Epithelial cell of proximal tubule (primary cell): ENCODE data around the gene RGS6. TPM values are rescaled to one million over a fixed set of nuclear protein-coding genes. Genes with fewer than 3 reads are reported as not detected.

Experiments
- DNase-seq: peaks from one replicate; pipeline ENCODE4 v3.0.0-alpha.2; 2011; ENCODE audit warnings: low read depth
- H3K4me3 ChIP-seq: 2 replicates; pipeline ENCODE4 v1.5.1; 2011; ENCODE audit warnings: low read depth, mild to moderate bottlenecking, low read length
- CTCF ChIP-seq: conservative IDR thresholded peaks from 2 replicates; pipeline ENCODE4 v1.5.1; 2012; ENCODE audit warnings: low read depth, mild to moderate bottlenecking, low read length
- total RNA-seq: library from RNA; depleted of rRNA; stranded (reverse); fragments of >200 nt; gene quantifications from 2 replicates; pipeline ENCODE4 v1.2.3, GENCODE V29; 2015

The RGS6 gene
- total RNA-seq, 1 donor from 2014 or later: not detected

- no peak for DNase-seq
- no peak overlapping the region for H3K4me3 ChIP-seq
- no peak for TF ChIP-seq CTCF
Observed at GRCh38 chr14:72598306-72598705, 666.1 kb downstream of the RGS6 start.

GRCh38 chr14:72599579-72600470 is 667.6 kb downstream of the RGS6 start:
- H3K4me3 ChIP-seq: no peak overlapping the region
- no peak for DNase-seq
- TF ChIP-seq CTCF: no peak

- H3K4me3 ChIP-seq: no peak overlapping the region
- no peak for TF ChIP-seq CTCF
- no peak for DNase-seq
Observed at GRCh38 chr14:72600551-72601330, 668.5 kb downstream of the RGS6 start.

- H3K4me3 ChIP-seq: no peak overlapping the region
- TF ChIP-seq CTCF: no peak
- DNase-seq: no peak
Observed at GRCh38 chr14:72603639-72604038, 671.4 kb downstream of the RGS6 start.

GRCh38 chr14:72604133-72604532 is 671.9 kb downstream of the RGS6 start:
- no peak for DNase-seq
- TF ChIP-seq CTCF: no peak
- H3K4me3 ChIP-seq: no peak overlapping the region

- no peak overlapping the region for H3K4me3 ChIP-seq
- no peak for DNase-seq
- no peak for TF ChIP-seq CTCF
Observed at GRCh38 chr14:72605096-72605920, 673.1 kb downstream of the RGS6 start.
